ENCODE data around the gene FURIN.
"Not testable (repeated sequence)": the region's sequence is repeated elsewhere in the genome, so short reads cannot be mapped to it uniquely, and the experiment has no call there.

Gene FURIN

GRCh38 chr15:90868261-90868689 is at the start of gene FURIN:
Gene FURIN (plus strand): TSS chr15:90868588. CDS start chr15:90875741, 7,153 bp downstream.
- DNase-seq (ENCODE audit: low read depth): no peak

GRCh38 chr15:90819390-90819789 is 49.0 kb upstream of the FURIN start:
- no peak for DNase-seq (ENCODE audit: low read depth)

GRCh38 chr15:90819850-90820249 is 48.5 kb upstream of the FURIN start:
- no peak for DNase-seq (ENCODE audit: low read depth)

GRCh38 chr15:90820481-90820880 is 47.9 kb upstream of the FURIN start:
- no peak for DNase-seq (ENCODE audit: low read depth)

- DNase-seq (ENCODE audit: low read depth): no peak
Observed at GRCh38 chr15:90822204-90822955, 46.0 kb upstream of the FURIN start.

- no peak for DNase-seq (ENCODE audit: low read depth)
Observed at GRCh38 chr15:90823455-90823974, 44.9 kb upstream of the FURIN start.

GRCh38 chr15:90825115-90825899 is 43.1 kb upstream of the FURIN start:
- not testable (repeated sequence) for DNase-seq (ENCODE audit: low read depth)

- not testable (repeated sequence) for DNase-seq (ENCODE audit: low read depth)
Observed at GRCh38 chr15:90826206-90826885, 42.0 kb upstream of the FURIN start.

- DNase-seq (ENCODE audit: low read depth): no peak
Observed at GRCh38 chr15:90826886-90827435, 41.4 kb upstream of the FURIN start.

- no peak for DNase-seq (ENCODE audit: low read depth)
Observed at GRCh38 chr15:90828111-90828510, 40.3 kb upstream of the FURIN start.

- no peak for DNase-seq (ENCODE audit: low read depth)
Observed at GRCh38 chr15:90829126-90829525, 39.3 kb upstream of the FURIN start.

- no peak for DNase-seq (ENCODE audit: low read depth)
Observed at GRCh38 chr15:90829942-90830440, 38.4 kb upstream of the FURIN start.

- no peak for DNase-seq (ENCODE audit: low read depth)
Observed at GRCh38 chr15:90834626-90835025, 33.8 kb upstream of the FURIN start.

- peak; percentile 37 for DNase-seq (ENCODE audit: low read depth)
Observed at GRCh38 chr15:90836296-90836871, 32.0 kb upstream of the FURIN start.

- DNase-seq (ENCODE audit: low read depth): no peak
Observed at GRCh38 chr15:90837094-90837493, 31.3 kb upstream of the FURIN start.

GRCh38 chr15:90838139-90838538 is 30.2 kb upstream of the FURIN start:
- no peak for DNase-seq (ENCODE audit: low read depth)

- no peak for DNase-seq (ENCODE audit: low read depth)
Observed at GRCh38 chr15:90838544-90838943, 29.8 kb upstream of the FURIN start.

GRCh38 chr15:90839187-90840071 is 29.0 kb upstream of the FURIN start:
- DNase-seq (ENCODE audit: low read depth): no peak

GRCh38 chr15:90840157-90840855 is 28.1 kb upstream of the FURIN start:
- no peak for DNase-seq (ENCODE audit: low read depth)

- no peak for DNase-seq (ENCODE audit: low read depth)
Observed at GRCh38 chr15:90840954-90841353, 27.4 kb upstream of the FURIN start.

Data from non-pigmented ciliary epithelial cell (primary cell).